ENCODE results near the gene ADRA2C. TPM values are rescaled to one million over a fixed set of nuclear protein-coding genes. Genes with fewer than 3 reads are reported as not detected.

ADRA2C gene
- polyA plus RNA-seq, 1 donor from 2014 or later = 3.0 TPM

GRCh38 chr4:3809451-3810110 lies 43.4 kb downstream of the ADRA2C start:
- Histone ChIP-seq H3K4me3 (ENCODE audit: low read length) (no peak overlapping the region), H3K9me3 (ENCODE audit: low read length) (no peaks in the 10 kb centered on the region), H2AFZ (ENCODE audit: low read depth, low read length) (no peak overlapping the region), H3K27ac (ENCODE audit: low read length) (no peak overlapping the region), H3K9ac (ENCODE audit: low read length) (no peak overlapping the region), H3K36me3 (ENCODE audit: insufficient read depth, low read length) (no peaks in the 10 kb centered on the region), H3K79me2 (replicated peaks; ENCODE audit: insufficient read depth, low read length) (no peaks in the 10 kb centered on the region), H4K20me1 (ENCODE audit: insufficient read depth) (no peaks in the 10 kb centered on the region), H3K27me3 (ENCODE audit: insufficient read depth, low read depth, low read length) (no peaks in the 10 kb centered on the region), H3F3A (ENCODE audit: insufficient read depth, low read length, poor library complexity, severe bottlenecking) (no peaks in the 10 kb centered on the region), H3K9me2 (ENCODE audit: insufficient read depth, low read length) (no peaks in the 10 kb centered on the region), H3K4me2 (ENCODE audit: low read length) (no peak overlapping the region)
- no peak for TF ChIP-seq RAD21 (conservative IDR thresholded peaks at IDR 0.05)
- TF ChIP-seq REST (IDR thresholded peaks at IDR 0.05; ENCODE audit: borderline replicate concordance) = no peak
- TF ChIP-seq EZH2 (IDR thresholded peaks at IDR 0.05; ENCODE audit: borderline replicate concordance, insufficient read depth, low read length, poor library complexity, severe bottlenecking) = no peak
- TF ChIP-seq CTCF (IDR thresholded peaks at IDR 0.05; ENCODE audit: poor library complexity, severe bottlenecking) = no peak
- TF ChIP-seq POLR2AphosphoS5 (IDR thresholded peaks at IDR 0.05) = no peak
- TF ChIP-seq EP300 (conservative IDR thresholded peaks at IDR 0.05; ENCODE audit: poor library complexity, severe bottlenecking) = no peak
- TF ChIP-seq TAF1 (IDR thresholded peaks at IDR 0.05; ENCODE audit: low read depth) = no peak
- TF ChIP-seq MXI1 (conservative IDR thresholded peaks at IDR 0.05; ENCODE audit: poor library complexity, severe bottlenecking) = no peak
- TF ChIP-seq SMC3 (conservative IDR thresholded peaks at IDR 0.05; ENCODE audit: poor library complexity) = no peak

- Histone ChIP-seq H3K36me3 (ENCODE audit: insufficient read depth, low read length) (no peaks in the 10 kb centered on the region), H3K27me3 (ENCODE audit: insufficient read depth, low read depth, low read length) (no peaks in the 10 kb centered on the region), H3K4me3 (ENCODE audit: low read length) (no peak overlapping the region), H3K79me2 (replicated peaks; ENCODE audit: insufficient read depth, low read length) (no peaks in the 10 kb centered on the region), H3K9me2 (ENCODE audit: insufficient read depth, low read length) (no peaks in the 10 kb centered on the region), H3F3A (ENCODE audit: insufficient read depth, low read length, poor library complexity, severe bottlenecking) (no peaks in the 10 kb centered on the region), H3K9ac (ENCODE audit: low read length) (no peak overlapping the region), H3K27ac (ENCODE audit: low read length) (no peak overlapping the region), H3K4me2 (ENCODE audit: low read length) (no peak overlapping the region), H3K9me3 (ENCODE audit: low read length) (no peaks in the 10 kb centered on the region), H4K20me1 (ENCODE audit: insufficient read depth) (no peaks in the 10 kb centered on the region), H2AFZ (ENCODE audit: low read depth, low read length) (no peak overlapping the region)
- TF ChIP-seq MXI1 (conservative IDR thresholded peaks at IDR 0.05; ENCODE audit: poor library complexity, severe bottlenecking) (no peak), CTCF (IDR thresholded peaks at IDR 0.05; ENCODE audit: poor library complexity, severe bottlenecking) (no peak), EZH2 (IDR thresholded peaks at IDR 0.05; ENCODE audit: borderline replicate concordance, insufficient read depth, low read length, poor library complexity, severe bottlenecking) (no peak), EP300 (conservative IDR thresholded peaks at IDR 0.05; ENCODE audit: poor library complexity, severe bottlenecking) (no peak), POLR2AphosphoS5 (IDR thresholded peaks at IDR 0.05) (no peak), TAF1 (IDR thresholded peaks at IDR 0.05; ENCODE audit: low read depth) (no peak), REST (IDR thresholded peaks at IDR 0.05; ENCODE audit: borderline replicate concordance) (no peak), RAD21 (conservative IDR thresholded peaks at IDR 0.05) (no peak), SMC3 (conservative IDR thresholded peaks at IDR 0.05; ENCODE audit: poor library complexity) (no peak)
Observed at GRCh38 chr4:3810111-3810680, 44.0 kb downstream of the ADRA2C start.

Data from neural cell (in vitro differentiated cells).